Astrocyte (in vitro differentiated cells and primary cell): ENCODE measurements around the gene GDE1. TPM values are rescaled to one million over a fixed set of nuclear protein-coding genes. Genes with fewer than 3 reads are reported as not detected.

Experiments used
- DNase-seq: peaks from one replicate; pipeline ENCODE4 v3.0.0-alpha.2; 2010; ENCODE audit warnings: low read depth
- FAIRE-seq: peaks from 2 replicates; lab custom pipeline; 2011; peaks lifted over from hg19 to GRCh38; lab: Jason Lieb, UNC
- H2AFZ ChIP-seq: 2 replicates; pipeline ENCODE4 v1.6.0; 2012; ENCODE audit warnings: low read depth, low read length, inconsistent platforms
- H3K27ac ChIP-seq: 2 replicates; pipeline ENCODE4 v1.5.1; 2011; ENCODE audit warnings: low read depth, low read length, inconsistent platforms
- H3K27me3 ChIP-seq: 2 replicates; pipeline ENCODE4 v1.6.0; 2011; ENCODE audit warnings: low read length, inconsistent platforms; ENCODE audit not compliant: insufficient read depth
- H3K36me3 ChIP-seq: 2 replicates; pipeline ENCODE4 v1.5.1; 2011; ENCODE audit warnings: low read length, inconsistent platforms; ENCODE audit not compliant: insufficient read depth
- H3K4me1 ChIP-seq: 2 replicates; pipeline ENCODE4 v1.5.1; 2011; ENCODE audit warnings: low read length, inconsistent platforms; ENCODE audit not compliant: insufficient read depth
- H3K4me2 ChIP-seq: 2 replicates; pipeline ENCODE4 v1.6.0; 2012; ENCODE audit warnings: low read length, inconsistent platforms
- H3K4me3 ChIP-seq: 2 replicates; pipeline ENCODE4 v1.5.1; 2011; ENCODE audit warnings: low read depth, mild to moderate bottlenecking, low read length, inconsistent platforms; ENCODE audit not compliant: insufficient read depth
- H3K79me2 ChIP-seq: 2 replicates; pipeline ENCODE4 v1.6.0; 2012; ENCODE audit warnings: mild to moderate bottlenecking, low read length, inconsistent platforms; ENCODE audit not compliant: insufficient read depth
- H3K9ac ChIP-seq: 2 replicates; pipeline ENCODE4 v1.6.0; 2012; ENCODE audit warnings: mild to moderate bottlenecking, low read length, inconsistent platforms
- H3K9me3 ChIP-seq: 2 replicates; pipeline ENCODE4 v1.5.1; 2012; ENCODE audit warnings: low read depth, mild to moderate bottlenecking, low read length, inconsistent platforms; ENCODE audit not compliant: insufficient read depth
- H4K20me1 ChIP-seq: 2 replicates; pipeline ENCODE4 v1.6.0; 2012; ENCODE audit warnings: low read length, inconsistent platforms; ENCODE audit not compliant: insufficient read depth
- H3K27ac Mint-ChIP-seq: one replicate; pipeline ENCODE4 v1.8.0; 2021; ENCODE audit warnings: mild to moderate bottlenecking, mixed read lengths; ENCODE audit not compliant: unreplicated experiment
- H3K27me3 Mint-ChIP-seq: one replicate; pipeline ENCODE4 v1.8.0; 2021; ENCODE audit warnings: low read depth, mixed read lengths; ENCODE audit not compliant: unreplicated experiment
- H3K36me3 Mint-ChIP-seq: one replicate; pipeline ENCODE4 v1.8.0; 2021; ENCODE audit warnings: low read depth, mixed read lengths; ENCODE audit not compliant: unreplicated experiment
- H3K4me1 Mint-ChIP-seq: one replicate; pipeline ENCODE4 v1.8.0; 2021; ENCODE audit warnings: low read depth, mixed read lengths; ENCODE audit not compliant: unreplicated experiment
- H3K4me3 Mint-ChIP-seq: one replicate; pipeline ENCODE4 v1.8.0; 2021; ENCODE audit warnings: mild to moderate bottlenecking, moderate library complexity, mixed read lengths; ENCODE audit not compliant: unreplicated experiment
- H3K9me3 Mint-ChIP-seq: one replicate; pipeline ENCODE4 v1.8.0; 2021; ENCODE audit warnings: mild to moderate bottlenecking, mixed read lengths; ENCODE audit not compliant: unreplicated experiment
- EZH2 ChIP-seq: IDR thresholded peaks from 2 replicates; pipeline ENCODE4 v1.6.1; 2012; ENCODE audit warnings: mild to moderate bottlenecking, low read length, inconsistent platforms; ENCODE audit not compliant: insufficient read depth
- total RNA-seq: library from RNA; stranded (reverse); gene quantifications from 2 replicates; pipeline ENCODE4 v1.2.1, GENCODE V29; 2021
- TF ChIP-seq, protein P1 (sequence below): IDR thresholded peaks from 2 replicates; pipeline ENCODE4 v1.5.1; 2011; ENCODE audit warnings: low read depth, mild to moderate bottlenecking, inconsistent platforms, low read length, moderate library complexity; ENCODE audit not compliant: insufficient read depth

Gene GDE1
- total RNA-seq, 1 donor from 2014 or later, result 99.7 TPM

DNA sequence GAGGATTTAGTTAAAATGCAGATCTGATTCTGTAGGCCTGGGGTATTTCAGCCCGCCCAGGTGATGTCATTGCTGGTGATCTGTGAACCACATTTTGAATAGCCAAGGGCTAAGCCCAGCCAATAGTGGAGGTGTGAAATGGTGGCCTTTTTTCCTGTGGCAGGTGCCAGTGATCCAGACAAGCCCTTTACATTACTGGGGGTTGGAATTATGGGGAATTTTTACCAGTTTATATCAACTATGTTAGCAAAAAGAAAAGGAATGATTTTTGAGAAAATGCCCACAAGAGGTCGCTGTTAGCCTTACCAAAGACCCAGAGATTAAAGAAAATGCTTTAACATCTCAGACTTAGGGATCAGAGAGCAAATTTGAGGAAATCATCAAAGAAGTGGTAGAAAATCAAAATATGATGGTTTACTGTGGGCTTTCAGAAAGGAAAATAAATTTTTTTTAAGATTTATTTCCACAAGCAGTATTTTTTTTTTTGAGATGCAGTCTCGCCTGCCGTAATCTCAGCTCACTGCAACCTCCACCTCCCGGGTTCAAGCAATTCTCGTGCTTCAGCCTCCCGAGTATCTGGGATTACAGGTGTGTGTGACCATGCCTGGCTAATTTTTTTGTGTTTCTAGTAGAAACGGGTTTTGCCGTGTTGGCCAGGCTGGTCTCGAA, 37.5 kb upstream of the GDE1 start:
- Histone ChIP-seq H3K4me1 (peaks cover 4% of the 10 kb centered on the region), H3K9me3 (no peaks in the 10 kb centered on the region), H3K4me3 (no peak overlapping the region), H3K9ac (no peak overlapping the region), H3K36me3 (no peaks in the 10 kb centered on the region), H3K4me2 (no peak overlapping the region), H4K20me1 (peaks cover 16% of the 10 kb centered on the region), H2AFZ (no peak overlapping the region), H3K27me3 (no peaks in the 10 kb centered on the region), H3K27ac (no peak overlapping the region), H3K79me2 (peaks cover 53% of the 10 kb centered on the region)
- H3K27me3 Mint-ChIP-seq, result no peaks in the 10 kb centered on the region
- H3K27ac Mint-ChIP-seq, result no peak overlapping the region
- peak; percentile 39 for DNase-seq
- H3K36me3 Mint-ChIP-seq, result peaks cover 6% of the 10 kb centered on the region
- peaks cover 2% of the 10 kb centered on the region for H3K9me3 Mint-ChIP-seq
- no peak for FAIRE-seq
- H3K4me3 Mint-ChIP-seq, result no peak overlapping the region
- peaks cover 3% of the 10 kb centered on the region for H3K4me1 Mint-ChIP-seq
- TF ChIP-seq, protein P1, sequence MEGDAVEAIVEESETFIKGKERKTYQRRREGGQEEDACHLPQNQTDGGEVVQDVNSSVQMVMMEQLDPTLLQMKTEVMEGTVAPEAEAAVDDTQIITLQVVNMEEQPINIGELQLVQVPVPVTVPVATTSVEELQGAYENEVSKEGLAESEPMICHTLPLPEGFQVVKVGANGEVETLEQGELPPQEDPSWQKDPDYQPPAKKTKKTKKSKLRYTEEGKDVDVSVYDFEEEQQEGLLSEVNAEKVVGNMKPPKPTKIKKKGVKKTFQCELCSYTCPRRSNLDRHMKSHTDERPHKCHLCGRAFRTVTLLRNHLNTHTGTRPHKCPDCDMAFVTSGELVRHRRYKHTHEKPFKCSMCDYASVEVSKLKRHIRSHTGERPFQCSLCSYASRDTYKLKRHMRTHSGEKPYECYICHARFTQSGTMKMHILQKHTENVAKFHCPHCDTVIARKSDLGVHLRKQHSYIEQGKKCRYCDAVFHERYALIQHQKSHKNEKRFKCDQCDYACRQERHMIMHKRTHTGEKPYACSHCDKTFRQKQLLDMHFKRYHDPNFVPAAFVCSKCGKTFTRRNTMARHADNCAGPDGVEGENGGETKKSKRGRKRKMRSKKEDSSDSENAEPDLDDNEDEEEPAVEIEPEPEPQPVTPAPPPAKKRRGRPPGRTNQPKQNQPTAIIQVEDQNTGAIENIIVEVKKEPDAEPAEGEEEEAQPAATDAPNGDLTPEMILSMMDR, result peak; percentile 73
- TF ChIP-seq EZH2, result no peak

DNA sequence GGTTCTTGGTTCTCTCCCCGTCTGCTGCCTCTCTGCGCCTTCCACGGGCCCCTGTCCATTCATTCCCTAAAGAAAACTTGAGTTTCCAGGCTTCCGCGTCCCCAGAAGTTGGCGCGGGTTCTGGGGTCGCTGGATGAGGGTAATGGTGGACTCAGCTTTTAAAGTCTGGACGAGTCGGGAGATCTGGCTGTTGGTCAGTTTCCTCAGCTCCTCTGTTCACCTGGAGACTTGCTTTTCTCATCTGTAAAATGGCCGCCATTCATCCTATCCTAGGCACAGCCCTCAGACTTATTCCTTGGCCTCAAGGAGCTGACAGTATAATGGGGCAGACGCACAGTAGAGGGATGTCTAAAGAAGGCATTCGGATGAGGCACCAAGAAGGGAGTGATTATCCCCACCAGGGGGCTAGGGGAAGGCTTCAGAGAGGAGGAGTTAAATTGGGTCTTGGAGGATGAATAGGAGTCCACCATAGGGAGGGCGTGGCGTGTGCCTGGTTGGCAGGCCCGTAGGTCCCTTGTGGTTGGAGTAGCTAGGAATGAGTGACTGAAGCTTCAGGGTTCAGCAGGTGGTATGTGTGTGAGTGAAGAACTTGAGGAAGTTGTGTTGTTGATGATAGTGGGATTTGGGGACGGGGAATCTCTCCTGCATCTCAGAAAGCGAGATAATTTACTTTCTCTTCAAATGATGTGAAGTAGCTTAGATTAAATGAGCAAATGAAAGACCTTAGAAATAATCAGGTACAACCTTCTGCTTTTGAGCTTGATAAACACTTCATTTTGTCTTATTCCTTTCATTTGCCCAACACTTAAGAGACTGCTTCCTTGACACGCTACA, 34.3 kb upstream of the GDE1 start:
- Histone ChIP-seq H3K4me3 (peak overlapping the region; percentile 90), H3K4me2 (peak overlapping the region; percentile 96), H3K36me3 (no peaks in the 10 kb centered on the region), H3K9me3 (no peaks in the 10 kb centered on the region), H3K4me1 (peaks cover 4% of the 10 kb centered on the region), H2AFZ (peak overlapping the region; percentile 93), H3K27ac (peak overlapping the region; percentile 94), H3K27me3 (no peaks in the 10 kb centered on the region), H3K79me2 (peaks cover 34% of the 10 kb centered on the region), H3K9ac (peak overlapping the region; percentile 98), H4K20me1 (no peaks in the 10 kb centered on the region)
- Mint-ChIP-seq H3K27me3 (no peaks in the 10 kb centered on the region), H3K4me3 (peak overlapping the region; percentile 92), H3K36me3 (no peaks in the 10 kb centered on the region), H3K4me1 (peaks cover 3% of the 10 kb centered on the region), H3K27ac (peak overlapping the region; percentile 97), H3K9me3 (no peaks in the 10 kb centered on the region)
- FAIRE-seq, result no peak
- TF ChIP-seq, protein P1, result no peak
- TF ChIP-seq EZH2, result no peak
- peak; percentile 12 for DNase-seq
